Testis (tissue), 3 donors: Measurements from ENCODE around the gene RBM17. TPM values are rescaled to one million over a fixed set of nuclear protein-coding genes. Genes with fewer than 3 reads are reported as not detected.

ENCODE experiments used
- DNase-seq: peaks from one replicate; pipeline ENCODE4 v3.0.0-alpha.2; 2019
- H3K27ac ChIP-seq, 2 donors: fragments of 200-600 bp; sonication (generic); one replicate each; pipeline ENCODE4 v1.5.1; 2019
- H3K27me3 ChIP-seq: fragments of 200-600 bp; sonication (generic); one replicate; pipeline ENCODE4 v1.5.1; 2019
- H3K36me3 ChIP-seq: fragments of 200-600 bp; sonication (generic); one replicate; pipeline ENCODE4 v1.5.1; 2017; ENCODE audit warnings: low read depth; ENCODE audit errors: missing control alignments
- H3K4me1 ChIP-seq: fragments of 200-600 bp; sonication (generic); one replicate; pipeline ENCODE4 v1.5.1; 2019
- H3K4me3 ChIP-seq, 2 donors: fragments of 200-600 bp; sonication (generic); one replicate each; pipeline ENCODE4 v1.5.1; 2017 to 2019
- H3K9me3 ChIP-seq: fragments of 200-600 bp; sonication (generic); one replicate; pipeline ENCODE4 v1.5.1; 2017
- POLR2A ChIP-seq: fragments of 450-650 bp; IDR thresholded peaks from one replicate; pipeline ENCODE4 v1.6.1; 2017; ENCODE audit warnings: antibody characterized with exemption, mild to moderate bottlenecking, moderate library complexity
- whole genome bisulfite sequencing, 2 donors: methylation state at CpG; one replicate each; pipeline ENCODE4 v1.1.5; 2018; 5-methylcytosine and 5-hydroxymethylcytosine counted together
- intact Hi-C: fragments of 100-400 bp; cut with DNase I; formaldehyde crosslinking; loops from one replicate; pipeline ENCODE4 v1.15.1; 2023; ENCODE audit warnings: low total_unique reads
- polyA plus RNA-seq: library from polyadenylated mRNA; stranded (reverse); fragments of 350-450 nt; fragmentation: Illumina TruSeq; extraction: RNeasy Lipid Tissue Mini Kit (QIAGEN cat#74804); gene quantifications from one replicate; pipeline ENCODE4 v1.2.3, GENCODE V29; 2014; ENCODE audit warnings: low read depth, low replicate concordance; ENCODE audit not compliant: insufficient read depth
- total RNA-seq, 2 donors: library from RNA; depleted of rRNA; stranded (reverse); fragments of >200 nt; gene quantifications; one replicate each; pipeline ENCODE4 v1.2.3, GENCODE V29; 2016
- TF ChIP-seq, protein P1 (sequence below), 3 experiments: fragments of 450-650 bp in 2 of 3; fragments of 200-600 bp in 1 of 3; sonication (generic) in 1 of 3; IDR thresholded peaks; one replicate each; pipeline ENCODE4 v1.5.1; 2016 to 2019; ENCODE audit warnings: antibody characterized with exemption in 3 of 3, mild to moderate bottlenecking in 2 of 3, moderate library complexity in 1 of 3

RBM17 gene
- total and polyA plus RNA-seq, 3 donors from 2014 or later, result 114 to 145 (median 121) TPM

DNA sequence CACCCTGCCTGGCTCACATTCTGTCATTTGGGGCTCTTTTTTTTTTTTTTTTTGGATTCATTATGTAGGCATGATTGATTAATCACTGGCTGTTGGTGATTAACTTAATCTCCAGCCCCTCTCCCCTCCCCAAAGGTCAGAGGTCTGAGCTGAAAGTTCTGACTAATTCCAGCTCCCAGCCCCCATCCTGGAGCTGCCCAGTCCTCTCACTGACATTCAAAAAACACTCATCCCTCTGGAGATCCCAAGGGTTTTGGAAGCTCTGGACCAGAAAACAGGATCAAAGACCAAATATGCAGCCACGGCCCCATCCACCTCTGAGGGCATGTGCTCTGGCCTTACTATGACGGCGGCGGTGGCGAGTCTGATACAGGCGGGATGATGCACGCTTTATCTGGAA, 53.8 kb downstream of the RBM17 start:
- DNase-seq, result no peak
- Histone ChIP-seq H3K36me3 (no peaks in the 10 kb centered on the region), H3K9me3 (no peaks in the 10 kb centered on the region), H3K4me3 (no peak overlapping the region), H3K27ac (no peak overlapping the region), H3K27me3 (no peaks in the 10 kb centered on the region), H3K4me1 (peaks cover 21% of the 10 kb centered on the region)
- 84 to 86% methylated on average over 7 of the region's 7 CpGs for whole genome bisulfite sequencing, 2 donors
- TF ChIP-seq POLR2A, result no peak
- TF ChIP-seq, protein P1, sequence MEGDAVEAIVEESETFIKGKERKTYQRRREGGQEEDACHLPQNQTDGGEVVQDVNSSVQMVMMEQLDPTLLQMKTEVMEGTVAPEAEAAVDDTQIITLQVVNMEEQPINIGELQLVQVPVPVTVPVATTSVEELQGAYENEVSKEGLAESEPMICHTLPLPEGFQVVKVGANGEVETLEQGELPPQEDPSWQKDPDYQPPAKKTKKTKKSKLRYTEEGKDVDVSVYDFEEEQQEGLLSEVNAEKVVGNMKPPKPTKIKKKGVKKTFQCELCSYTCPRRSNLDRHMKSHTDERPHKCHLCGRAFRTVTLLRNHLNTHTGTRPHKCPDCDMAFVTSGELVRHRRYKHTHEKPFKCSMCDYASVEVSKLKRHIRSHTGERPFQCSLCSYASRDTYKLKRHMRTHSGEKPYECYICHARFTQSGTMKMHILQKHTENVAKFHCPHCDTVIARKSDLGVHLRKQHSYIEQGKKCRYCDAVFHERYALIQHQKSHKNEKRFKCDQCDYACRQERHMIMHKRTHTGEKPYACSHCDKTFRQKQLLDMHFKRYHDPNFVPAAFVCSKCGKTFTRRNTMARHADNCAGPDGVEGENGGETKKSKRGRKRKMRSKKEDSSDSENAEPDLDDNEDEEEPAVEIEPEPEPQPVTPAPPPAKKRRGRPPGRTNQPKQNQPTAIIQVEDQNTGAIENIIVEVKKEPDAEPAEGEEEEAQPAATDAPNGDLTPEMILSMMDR (IDR thresholded peaks at IDR 0.05), result no peak
- intact Hi-C loops, result no loop called here

DNA sequence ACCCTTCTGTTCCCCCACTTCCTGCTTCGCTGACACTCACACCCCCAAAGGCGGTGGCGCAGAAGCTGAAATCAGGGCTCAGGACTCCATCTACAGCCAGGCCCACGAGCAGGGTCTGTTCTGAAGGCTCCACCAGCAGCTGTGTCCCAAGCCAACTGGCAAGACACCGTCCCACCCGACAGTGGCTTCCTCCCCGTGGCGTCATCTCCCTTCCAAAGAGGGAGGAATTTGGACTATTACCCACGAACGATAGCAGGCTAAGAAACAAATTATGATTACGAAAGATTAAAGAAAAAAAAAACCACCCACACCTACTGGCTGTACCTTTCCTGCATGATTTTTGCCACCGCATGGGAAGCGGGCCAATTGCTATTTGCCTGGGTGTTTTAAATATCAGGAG, 54.3 kb downstream of the RBM17 start:
- 64 to 75% methylated on average over 13 of the region's 13 CpGs for WGBS, 2 donors
- Histone ChIP-seq H3K9me3 (no peaks in the 10 kb centered on the region), H3K4me1 (peaks cover 21% of the 10 kb centered on the region), H3K4me3 (no peak overlapping the region), H3K27me3 (no peaks in the 10 kb centered on the region), H3K27ac (no peak overlapping the region), H3K36me3 (no peaks in the 10 kb centered on the region)
- intact Hi-C loops, result no loop called here
- DNase-seq, result no peak
- TF ChIP-seq, protein P1 (IDR thresholded peaks at IDR 0.05), result no peak
- TF ChIP-seq POLR2A, result no peak

DNA sequence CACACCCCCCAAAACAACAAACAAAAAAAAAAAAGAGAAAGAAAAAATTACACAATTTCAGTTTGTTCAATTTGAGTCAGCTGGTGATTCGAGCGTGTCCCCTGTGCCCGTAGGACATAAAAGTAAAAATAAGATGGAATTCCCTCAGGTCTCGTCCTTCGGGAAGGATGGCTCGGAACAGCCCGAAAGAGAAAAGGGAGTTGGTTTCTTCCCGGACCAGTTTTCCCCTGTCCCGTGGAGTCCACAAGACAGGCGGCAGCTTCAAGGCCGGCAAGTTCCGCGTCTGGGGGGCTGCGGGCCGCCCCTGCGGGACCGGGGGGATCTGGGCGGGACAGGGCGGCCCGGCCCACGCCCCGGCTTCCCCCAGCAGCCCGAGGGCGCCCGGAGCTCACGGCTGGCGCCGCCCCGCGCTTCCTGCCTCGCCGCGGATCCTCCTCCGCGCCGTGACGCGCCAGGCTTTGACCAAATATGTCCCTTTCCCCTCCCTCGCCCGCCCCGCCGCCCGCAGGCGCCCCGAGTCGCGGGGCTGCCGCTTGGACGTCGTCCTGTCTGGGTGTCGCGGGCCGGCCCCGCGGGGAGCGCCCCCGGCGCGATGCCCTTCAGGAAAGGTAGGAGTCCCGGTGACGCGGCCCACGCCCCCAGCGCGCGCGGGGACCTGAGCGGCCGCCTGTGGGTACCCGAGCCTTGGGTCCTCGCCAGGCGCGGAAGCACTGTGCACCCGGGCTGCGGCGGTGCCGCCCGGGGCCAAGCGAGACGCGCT, 55.8 kb downstream of the RBM17 start:
- Histone ChIP-seq H3K27ac (peak overlapping the region; percentile 81 to 87), H3K4me3 (peak overlapping the region; percentile 76 to 92), H3K4me1 (peaks cover 21% of the 10 kb centered on the region), H3K36me3 (no peaks in the 10 kb centered on the region), H3K9me3 (no peaks in the 10 kb centered on the region), H3K27me3 (no peaks in the 10 kb centered on the region)
- intact Hi-C loops, result loop anchor here (5.0 kb wide), 1 partner anchor 37 kb away; no protein-coding TSS in a partner anchor
- peak; percentile 94 for DNase-seq
- TF ChIP-seq, protein P1 (IDR thresholded peaks at IDR 0.05), result peak in 1 of 3 experiments; percentile 6
- no peak for TF ChIP-seq POLR2A
- WGBS, 2 donors, result 0% methylated on average over 10 to 46 of the region's 81 CpGs

DNA sequence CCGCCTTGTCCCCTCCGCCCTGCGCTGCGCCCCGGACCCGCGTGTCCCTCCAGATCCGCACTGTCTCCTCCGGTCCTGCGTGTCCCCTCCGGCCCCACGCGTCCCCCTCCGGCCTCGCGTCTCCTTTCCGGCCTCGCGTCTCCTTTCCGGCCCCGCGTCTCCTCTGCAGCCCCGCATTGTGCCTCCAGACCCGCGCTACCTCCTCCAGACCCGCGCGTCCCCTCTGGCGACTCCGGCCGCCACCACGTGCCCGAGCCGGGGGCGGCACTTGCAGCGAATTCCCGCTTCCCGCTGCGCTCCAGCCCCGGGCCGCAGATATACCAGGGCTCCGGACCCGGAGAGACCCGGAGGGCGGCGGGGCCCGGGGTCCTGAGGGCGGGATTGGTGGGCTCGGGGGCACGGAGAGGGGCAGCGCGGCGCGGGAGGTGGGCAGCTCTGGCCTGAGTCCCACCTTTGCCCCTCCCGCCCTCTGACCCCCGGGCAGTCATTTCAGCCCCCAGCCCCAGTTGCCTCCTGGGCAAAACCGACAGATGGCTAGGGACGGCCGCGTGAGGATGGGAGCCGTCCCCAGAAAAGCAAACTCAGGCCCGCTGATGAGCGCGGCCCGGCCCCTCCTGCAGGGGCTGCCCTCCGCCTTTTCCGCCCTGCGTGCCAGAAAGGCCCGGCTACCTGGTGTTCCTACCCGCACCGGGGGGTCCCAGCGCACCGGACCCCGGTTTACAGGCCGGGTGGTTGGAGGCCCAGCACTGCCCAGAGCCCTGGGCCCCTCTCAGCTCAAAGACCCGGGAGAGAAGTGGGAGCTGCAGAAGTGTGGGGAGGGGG, 56.5 kb downstream of the RBM17 start:
- Histone ChIP-seq H3K4me1 (peaks cover 21% of the 10 kb centered on the region), H3K4me3 (peak overlapping the region; percentile 76 to 92), H3K27ac (peak overlapping the region; percentile 81 to 87), H3K36me3 (no peaks in the 10 kb centered on the region), H3K27me3 (no peaks in the 10 kb centered on the region), H3K9me3 (no peaks in the 10 kb centered on the region)
- TF ChIP-seq, protein P1 (IDR thresholded peaks at IDR 0.05), result no peak
- no peak for TF ChIP-seq POLR2A
- 2% methylated on average over 59 of the region's 76 CpGs; no CpG with 5 or more reads in 1 of the 2 donors for WGBS, 2 donors
- no peak for DNase-seq
- intact Hi-C loops, result loop anchor here (5.0 kb wide), 1 partner anchor 38 kb away; no protein-coding TSS in a partner anchor
